ENCODE results near the gene LRFN2.

- TF ChIP-seq POLR2A (IDR thresholded peaks at IDR 0.05) (no peak), POLR2AphosphoS5 (IDR thresholded peaks at IDR 0.05; ENCODE audit: insufficient read depth in 1 of 2, low read depth in 1 of 2) (no peak), CTCF (IDR thresholded peaks at IDR 0.05) (no peak)
Measured at GRCh38 chr6:40391086-40391485, 196.1 kb downstream of the LRFN2 start.
